GM12892 (cell line): Measurements from ENCODE around the gene GAK.

Experiments
- DNase-seq: peaks from one replicate; pipeline ENCODE4 v3.0.0; 2011; ENCODE audit not compliant: insufficient read length
- FAIRE-seq: peaks from 2 replicates; lab custom pipeline; 2011; peaks lifted over from hg19 to GRCh38; lab: Jason Lieb, UNC
- POLR2A ChIP-seq: IDR thresholded peaks from 2 replicates; pipeline ENCODE4 v1.6.1; 2011; ENCODE audit warnings: low read depth, low read length, control low read depth
- POLR2AphosphoS5 ChIP-seq: IDR thresholded peaks from 2 replicates; pipeline ENCODE4 v1.6.1; 2011; ENCODE audit warnings: low read depth, low read length, control low read depth
- TAF1 ChIP-seq: IDR thresholded peaks from 2 replicates; pipeline ENCODE4 v1.6.1; 2011; ENCODE audit warnings: low read depth, mild to moderate bottlenecking, control low read depth, low read length, borderline replicate concordance

Gene GAK

DNA sequence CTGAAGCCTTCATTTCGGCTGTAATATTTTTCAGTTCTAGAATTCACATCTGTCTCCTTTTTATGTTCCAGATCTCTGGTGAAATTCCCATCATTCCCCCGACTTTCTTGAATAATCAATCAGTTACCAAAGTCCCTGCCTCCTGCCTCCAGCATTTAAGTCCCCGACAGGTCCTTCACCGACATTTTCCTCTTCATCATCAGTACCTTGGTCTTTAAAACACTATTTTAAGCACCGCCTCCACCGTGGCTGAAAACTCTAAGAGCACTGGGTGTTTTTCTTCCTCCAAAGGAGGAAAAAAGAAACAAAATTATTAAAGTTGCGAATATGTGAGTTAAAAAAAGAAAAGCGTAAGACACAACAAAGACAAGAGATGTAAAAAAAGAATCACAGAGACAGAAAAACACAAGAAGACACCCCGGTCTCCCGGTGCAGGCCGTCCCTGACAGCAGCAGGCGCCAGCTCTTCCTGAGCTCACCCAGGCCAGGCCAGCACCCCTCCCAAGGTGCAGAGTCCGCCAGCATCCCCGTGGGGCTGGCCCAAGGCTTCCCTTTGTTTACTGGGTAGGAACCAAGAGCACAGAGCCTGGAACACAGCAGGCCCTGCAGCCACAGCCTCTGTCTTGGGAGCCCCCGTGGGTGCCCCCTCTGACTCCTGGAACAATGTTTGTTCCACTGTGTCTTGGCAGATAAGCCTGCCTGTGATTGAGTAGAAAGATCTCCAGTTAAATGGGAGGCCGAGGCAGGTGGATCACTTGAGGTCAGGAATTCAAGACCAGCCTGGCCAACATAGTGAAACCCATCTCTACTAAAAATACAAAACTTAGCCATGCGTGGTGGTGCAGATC, 56.9 kb downstream of the GAK start:
- no peak for FAIRE-seq

GRCh38 chr4:874056-874455, 58.1 kb downstream of the GAK start:
- no peak for TF ChIP-seq TAF1
- TF ChIP-seq POLR2A, result no peak
- TF ChIP-seq POLR2AphosphoS5, result no peak
- DNase-seq, result no peak
- FAIRE-seq, result no peak

More for the DNA sequence above, 56.9 kb downstream of the GAK start:
- DNase-seq, result no peak
- no peak for TF ChIP-seq POLR2A
- no peak for TF ChIP-seq POLR2AphosphoS5
- TF ChIP-seq TAF1, result no peak

- no peak for DNase-seq
- no peak for TF ChIP-seq TAF1
- FAIRE-seq, result no peak
Measured at GRCh38 chr4:872241-872981, 59.7 kb downstream of the GAK start.

GRCh38 chr4:871484-871883, 60.6 kb downstream of the GAK start:
- DNase-seq, result no peak

GRCh38 chr4:870951-871350, 61.2 kb downstream of the GAK start:
- DNase-seq (no peak), FAIRE-seq (no peak)
- TF ChIP-seq POLR2A, result no peak
- TF ChIP-seq POLR2AphosphoS5, result no peak
- no peak for TF ChIP-seq TAF1

More at GRCh38 chr4:871484-871883, 60.6 kb downstream of the GAK start:
- TF ChIP-seq POLR2A (no peak), TAF1 (no peak), POLR2AphosphoS5 (no peak)
- FAIRE-seq, result no peak

- FAIRE-seq (no peak), DNase-seq (no peak)
- no peak for TF ChIP-seq POLR2A
- no peak; the same call in 1 of the 2 replicates for TF ChIP-seq POLR2AphosphoS5
- no peak for TF ChIP-seq TAF1
Measured at GRCh38 chr4:869776-870175, 62.3 kb downstream of the GAK start.

DNA sequence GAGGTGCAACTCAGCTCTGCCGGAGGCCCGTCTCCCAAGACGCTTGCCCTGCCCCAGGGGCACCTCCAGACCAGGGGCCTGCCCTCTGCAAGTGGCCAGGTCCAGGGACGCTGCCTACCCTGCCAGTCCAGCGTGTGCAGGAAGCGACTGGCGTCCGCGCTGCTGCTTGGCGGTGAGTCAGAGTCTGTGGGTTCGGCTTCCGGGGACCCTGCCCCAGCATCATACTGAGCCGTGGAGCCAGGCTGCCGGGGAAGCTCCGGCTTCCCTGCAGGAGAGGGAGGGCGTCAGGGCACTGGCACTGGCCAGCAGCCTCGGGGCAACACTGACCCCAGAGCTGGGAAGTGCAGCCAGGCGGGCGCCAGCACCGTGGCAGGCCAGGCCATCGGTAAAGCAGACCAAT, 63.7 kb downstream of the GAK start:
- no peak for TF ChIP-seq POLR2AphosphoS5
- TF ChIP-seq TAF1, result no peak
- TF ChIP-seq POLR2A, result no peak
- no peak for DNase-seq
- FAIRE-seq, result no peak

DNA sequence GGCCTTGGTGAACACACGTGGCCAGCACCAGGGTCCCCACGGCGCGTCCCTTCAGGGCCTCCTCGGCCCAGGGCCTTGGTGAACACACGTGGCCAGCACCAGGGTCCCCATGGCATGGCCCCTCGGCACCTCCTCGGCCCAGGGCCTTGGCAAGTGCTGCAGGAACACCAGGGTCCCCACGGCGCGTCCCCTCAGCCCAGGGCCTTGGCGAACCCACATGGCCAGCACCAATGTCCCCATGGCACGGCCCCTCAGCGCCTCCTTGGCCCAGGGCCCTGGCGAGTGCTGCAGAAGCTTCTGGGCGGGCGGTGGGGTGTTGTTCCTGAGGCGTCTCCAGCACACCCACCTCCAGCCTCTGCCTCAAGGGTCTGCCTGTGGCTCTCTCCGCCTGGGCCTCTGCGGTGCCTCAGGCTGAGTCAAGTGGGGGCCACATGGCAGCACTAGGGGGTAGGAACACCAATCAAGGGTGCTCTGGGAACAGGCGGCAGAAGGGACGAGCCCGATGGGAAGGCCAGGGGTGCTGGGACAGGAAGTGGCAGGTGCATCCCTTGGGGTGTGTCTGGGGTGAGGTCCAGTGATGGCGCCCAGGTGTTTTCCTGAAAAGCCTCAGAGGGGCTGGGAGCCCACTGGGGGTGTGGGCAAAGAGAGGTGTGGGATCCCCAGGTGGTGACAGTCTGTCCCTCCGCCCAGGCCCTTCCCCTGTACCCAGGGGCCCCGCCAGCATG, 64.4 kb downstream of the GAK start:
- FAIRE-seq (no peak), DNase-seq (no peak)
- no peak for TF ChIP-seq POLR2A
- TF ChIP-seq POLR2AphosphoS5, result no peak
- TF ChIP-seq TAF1, result no peak

- no peak for TF ChIP-seq TAF1
- TF ChIP-seq POLR2A, result no peak
- TF ChIP-seq POLR2AphosphoS5, result no peak
- DNase-seq, result no peak
- no peak for FAIRE-seq
Measured at GRCh38 chr4:866761-867390, 65.2 kb downstream of the GAK start.

DNA sequence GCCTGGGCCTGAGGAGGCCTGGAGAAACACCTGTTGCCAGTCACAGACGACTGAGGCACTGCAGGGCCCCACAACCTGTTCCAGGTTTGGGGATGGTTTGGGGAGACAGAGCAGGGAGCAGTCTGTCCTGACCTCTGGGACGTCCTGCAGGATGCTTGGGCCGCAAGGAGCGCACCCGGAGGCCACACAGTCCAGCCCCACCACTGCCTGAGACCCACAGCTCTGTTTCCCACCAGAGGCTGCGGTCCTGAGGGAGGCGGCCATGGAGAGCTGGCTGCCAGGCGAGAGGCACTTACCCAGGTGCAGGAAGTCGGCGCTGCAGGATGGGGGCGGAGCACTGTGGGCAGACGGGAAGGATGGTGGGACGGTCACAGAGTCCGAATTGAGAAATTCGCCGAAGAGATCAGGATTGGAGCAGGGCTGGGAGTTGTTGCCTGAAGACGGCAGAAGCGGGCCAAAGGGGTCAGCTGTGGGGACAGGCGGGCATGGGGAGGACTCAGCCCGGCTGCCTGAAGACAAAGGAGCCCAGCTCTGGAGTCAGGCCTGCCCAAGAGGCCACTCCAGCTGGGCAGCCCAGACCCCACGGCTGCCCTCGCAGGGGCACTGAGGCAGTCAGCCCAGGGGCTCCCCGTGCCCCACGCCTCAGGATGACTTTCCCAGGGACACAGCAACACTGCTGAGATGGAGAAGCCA, 65.9 kb downstream of the GAK start:
- TF ChIP-seq POLR2A (no peak), TAF1 (no peak), POLR2AphosphoS5 (no peak)
- DNase-seq (no peak), FAIRE-seq (no peak)

DNA sequence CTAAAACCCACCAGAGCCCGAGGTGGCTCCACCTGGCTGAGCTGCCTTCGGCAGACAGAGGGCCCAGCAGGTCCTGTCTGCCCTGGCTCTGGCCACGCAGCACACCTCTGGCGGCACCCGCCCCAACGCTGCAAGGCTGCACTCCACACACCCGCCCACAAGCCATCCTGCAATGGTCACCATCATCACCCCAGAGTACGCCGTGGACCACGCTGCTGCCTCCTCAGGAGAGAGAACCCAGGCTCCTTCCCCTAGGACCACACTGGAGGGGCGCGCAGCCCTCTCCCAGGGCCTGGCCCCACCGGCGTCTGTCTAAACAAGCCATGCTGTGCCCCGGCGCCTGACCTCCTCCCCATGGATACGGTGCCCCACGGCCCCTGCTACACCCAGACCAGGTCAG, 66.5 kb downstream of the GAK start:
- DNase-seq (no peak), FAIRE-seq (no peak)
- TF ChIP-seq TAF1 (no peak), POLR2AphosphoS5 (no peak), POLR2A (no peak)
